Activated CD8-positive, alpha-beta T cell treated with anti-CD3 and anti-CD28 coated beads, Interleukin-2, amount 10 ng/mL, durations not matched to agents 7 days and 5 days (primary cell): ENCODE results near the gene ZSCAN23. TPM values are rescaled to one million over a fixed set of nuclear protein-coding genes. Genes with fewer than 3 reads are reported as not detected.
A peak's percentile ranks its signal among the peaks of the same experiment; 100 is the strongest.

ENCODE experiments used
- ATAC-seq: fragments of 150-1000 bp; cut with Tn5 transposase; one replicate; pipeline ENCODE4 v1.10.0; 2021; ENCODE audit warnings: moderate library complexity
- CTCF ChIA-PET: fragments of 350-600 bp; sonication (Branson Sonifier 250); formaldehyde crosslinking; loops from one replicate; lab custom pipeline; 2021; ENCODE audit warnings: antibody characterized with exemption; lab: Charles Lee
- POLR2A ChIA-PET: fragments of 350-600 bp; sonication (Branson Sonifier 250); formaldehyde crosslinking; loops from one replicate; lab custom pipeline; 2021; ENCODE audit warnings: antibody characterized with exemption; lab: Charles Lee
- DNase-seq: peaks from one replicate; pipeline ENCODE4 v3.0.0-alpha.2; 2020
- H3K27ac Mint-ChIP-seq: one replicate; pipeline ENCODE4 v1.8.0; 2021; ENCODE audit warnings: mild to moderate bottlenecking, mixed read lengths
- H3K27me3 Mint-ChIP-seq: one replicate; pipeline ENCODE4 v1.8.0; 2021; ENCODE audit warnings: low read depth, mixed read lengths
- H3K36me3 Mint-ChIP-seq: one replicate; pipeline ENCODE4 v1.8.0; 2021; ENCODE audit warnings: low read depth, mixed read lengths
- H3K4me1 Mint-ChIP-seq: one replicate; pipeline ENCODE4 v1.8.0; 2021; ENCODE audit warnings: low read depth, mixed read lengths
- H3K4me3 Mint-ChIP-seq: one replicate; pipeline ENCODE4 v1.8.0; 2021; ENCODE audit warnings: mild to moderate bottlenecking, mixed read lengths
- H3K9me3 Mint-ChIP-seq: one replicate; pipeline ENCODE4 v1.8.0; 2022; ENCODE audit warnings: mixed read lengths; ENCODE audit not compliant: insufficient read depth
- total RNA-seq, 2 experiments: library from RNA; stranded (reverse); gene quantifications; one replicate each; pipeline ENCODE4 v1.2.3, GENCODE V29; 2021

The ZSCAN23 gene
- under 1 TPM; 0.79 to 0.83 TPM for total RNA-seq

- POLR2A ChIA-PET = interaction anchor here (0.8 to 1.2 kb wide), 4 partner anchors 8 to 550 kb away, joined by 3 to 7 read pairs (median 3); a partner anchor contains a TSS
- Mint-ChIP-seq H3K27me3 (peaks cover 2% of the 10 kb centered on the region), H3K27ac (peak within 1 kb of the TSS; percentile 100), H3K9me3 (peaks cover 21% of the 10 kb centered on the region), H3K36me3 (peaks cover 33% of the 10 kb centered on the region), H3K4me3 (peak within 1 kb of the TSS; percentile 95), H3K4me1 (peaks cover 45% of the 10 kb centered on the region)
- DNase-seq (peak; percentile 94), ATAC-seq (peak; percentile 93)
- CTCF ChIA-PET = interaction anchor here (1.0 to 1.7 kb wide), 5 partner anchors 17 to 96 kb away, joined by 3 to 5 read pairs (median 4); no protein-coding TSS in a partner anchor
These were observed at the start of gene ZSCAN23 for GRCh38 chr6:28443112-28443773. ZSCAN23 (minus strand) TSS chr6:28443491; CDS start chr6:28436266, 7,225 bp downstream.

GRCh38 chr6:28491984-28492317 lies 48.7 kb upstream of the ZSCAN23 start:
- Mint-ChIP-seq H3K27ac (no peak overlapping the region), H3K4me3 (no peak overlapping the region), H3K4me1 (peaks cover 24% of the 10 kb centered on the region), H3K9me3 (no peaks in the 10 kb centered on the region), H3K36me3 (peaks cover 5% of the 10 kb centered on the region), H3K27me3 (peaks cover 42% of the 10 kb centered on the region)
- ChIA-PET POLR2A (no interaction called here), CTCF (no interaction called here)
- no peak for DNase-seq
- ATAC-seq = no peak

GRCh38 chr6:28490205-28490890 lies 47.1 kb upstream of the ZSCAN23 start:
- H3K9me3 Mint-ChIP-seq = no peaks in the 10 kb centered on the region
- ChIA-PET POLR2A (no interaction called here), CTCF (no interaction called here)
- H3K36me3 Mint-ChIP-seq = peaks cover 5% of the 10 kb centered on the region
- peak overlapping the region; percentile 53 for H3K4me3 Mint-ChIP-seq
- ATAC-seq (peak; percentile 40), DNase-seq (no peak)
- H3K27me3 Mint-ChIP-seq = peaks cover 49% of the 10 kb centered on the region
- H3K27ac Mint-ChIP-seq = peak overlapping the region; percentile 59
- H3K4me1 Mint-ChIP-seq = peaks cover 27% of the 10 kb centered on the region

GRCh38 chr6:28489366-28490204 lies 46.3 kb upstream of the ZSCAN23 start:
- H3K27ac Mint-ChIP-seq = peak overlapping the region; percentile 59
- DNase-seq = peak; percentile 57
- peaks cover 5% of the 10 kb centered on the region for H3K36me3 Mint-ChIP-seq
- CTCF ChIA-PET = interaction anchor here (0.8 to 1.5 kb wide), 2 partner anchors 16 to 195 kb away, joined by 3 read pairs; no protein-coding TSS in a partner anchor
- peak overlapping the region; percentile 53 for H3K4me3 Mint-ChIP-seq
- POLR2A ChIA-PET = interaction anchor here (0.6 kb wide), 1 partner anchor 183 kb away, joined by 3 read pairs; no protein-coding TSS in a partner anchor
- peaks cover 30% of the 10 kb centered on the region for H3K4me1 Mint-ChIP-seq
- H3K9me3 Mint-ChIP-seq = no peaks in the 10 kb centered on the region
- peaks cover 48% of the 10 kb centered on the region for H3K27me3 Mint-ChIP-seq
- ATAC-seq = peak; percentile 70

GRCh38 chr6:28488916-28489365 lies 45.6 kb upstream of the ZSCAN23 start:
- ATAC-seq (peak; percentile 35), DNase-seq (peak; percentile 46)
- H3K9me3 Mint-ChIP-seq = no peaks in the 10 kb centered on the region
- peaks cover 30% of the 10 kb centered on the region for H3K4me1 Mint-ChIP-seq
- ChIA-PET CTCF (interaction anchor here (0.8 to 1.5 kb wide), 2 partner anchors 15 to 196 kb away, joined by 3 read pairs; no protein-coding TSS in a partner anchor), POLR2A (interaction anchor here (0.6 kb wide), 1 partner anchor 184 kb away, joined by 3 read pairs; no protein-coding TSS in a partner anchor)
- H3K4me3 Mint-ChIP-seq = peak overlapping the region; percentile 53
- H3K36me3 Mint-ChIP-seq = peaks cover 5% of the 10 kb centered on the region
- H3K27me3 Mint-ChIP-seq = peaks cover 46% of the 10 kb centered on the region
- H3K27ac Mint-ChIP-seq = peak overlapping the region; percentile 26

- ATAC-seq (no peak), DNase-seq (no peak)
- CTCF ChIA-PET = no interaction called here
- Mint-ChIP-seq H3K9me3 (no peaks in the 10 kb centered on the region), H3K36me3 (peaks cover 5% of the 10 kb centered on the region), H3K4me1 (peaks cover 25% of the 10 kb centered on the region), H3K4me3 (no peak overlapping the region), H3K27ac (no peak overlapping the region), H3K27me3 (peaks cover 46% of the 10 kb centered on the region)
- POLR2A ChIA-PET = no interaction called here
These were observed 43.9 kb upstream of the ZSCAN23 start for GRCh38 chr6:28486988-28487742.

- no peak overlapping the region for H3K4me3 Mint-ChIP-seq
- ChIA-PET CTCF (no interaction called here), POLR2A (no interaction called here)
- H3K27ac Mint-ChIP-seq = no peak overlapping the region
- H3K27me3 Mint-ChIP-seq = peaks cover 46% of the 10 kb centered on the region
- peaks cover 25% of the 10 kb centered on the region for H3K4me1 Mint-ChIP-seq
- H3K9me3 Mint-ChIP-seq = no peaks in the 10 kb centered on the region
- ATAC-seq (no peak), DNase-seq (no peak)
- H3K36me3 Mint-ChIP-seq = peaks cover 5% of the 10 kb centered on the region
These were observed 43.2 kb upstream of the ZSCAN23 start for GRCh38 chr6:28486533-28486932.

GRCh38 chr6:28485482-28485881 lies 42.2 kb upstream of the ZSCAN23 start:
- ChIA-PET POLR2A (no interaction called here), CTCF (no interaction called here)
- H3K27me3 Mint-ChIP-seq = peaks cover 51% of the 10 kb centered on the region
- no peak overlapping the region for H3K27ac Mint-ChIP-seq
- ATAC-seq = no peak
- H3K4me3 Mint-ChIP-seq = no peak overlapping the region
- DNase-seq = no peak
- H3K9me3 Mint-ChIP-seq = no peaks in the 10 kb centered on the region
- peaks cover 21% of the 10 kb centered on the region for H3K4me1 Mint-ChIP-seq
- peaks cover 4% of the 10 kb centered on the region for H3K36me3 Mint-ChIP-seq

GRCh38 chr6:28480253-28480932 lies 37.1 kb upstream of the ZSCAN23 start:
- no peaks in the 10 kb centered on the region for H3K36me3 Mint-ChIP-seq
- ChIA-PET POLR2A (interaction anchor here (0.7 kb wide), 1 partner anchor 1329 kb away, joined by 3 read pairs; no protein-coding TSS in a partner anchor), CTCF (interaction anchor here (1.0 kb wide), 1 partner anchor 28 kb away, joined by 3 read pairs; no protein-coding TSS in a partner anchor)

GRCh38 chr6:28478518-28478917 lies 35.2 kb upstream of the ZSCAN23 start:
- no peak overlapping the region for H3K27ac Mint-ChIP-seq
- H3K4me3 Mint-ChIP-seq = no peak overlapping the region
- H3K27me3 Mint-ChIP-seq = peaks cover 72% of the 10 kb centered on the region
- ATAC-seq (no peak), DNase-seq (no peak)
- H3K4me1 Mint-ChIP-seq = peaks cover 17% of the 10 kb centered on the region
- POLR2A ChIA-PET = no interaction called here
- no peaks in the 10 kb centered on the region for H3K9me3 Mint-ChIP-seq
- H3K36me3 Mint-ChIP-seq = no peaks in the 10 kb centered on the region
- CTCF ChIA-PET = no interaction called here

More at GRCh38 chr6:28480253-28480932, 37.1 kb upstream of the ZSCAN23 start:
- peaks cover 11% of the 10 kb centered on the region for H3K4me1 Mint-ChIP-seq
- ATAC-seq (no peak), DNase-seq (no peak)
- H3K27me3 Mint-ChIP-seq = peaks cover 63% of the 10 kb centered on the region
- H3K27ac Mint-ChIP-seq = no peak overlapping the region
- no peaks in the 10 kb centered on the region for H3K9me3 Mint-ChIP-seq
- H3K4me3 Mint-ChIP-seq = no peak overlapping the region
